GM23248 (cell line): ENCODE data around the gene AK1.

Experiments used
- EZH2 ChIP-seq: fragments of 200-600 bp; sonication (generic); IDR thresholded peaks from 2 replicates; pipeline ENCODE4 v1.6.1; 2018; ENCODE audit warnings: antibody characterized with exemption, mild to moderate bottlenecking; ENCODE audit not compliant: insufficient read depth, poor library complexity, severe bottlenecking
- EZH2phosphoT487 ChIP-seq: fragments of 200-600 bp; sonication (generic); IDR thresholded peaks from 2 replicates; pipeline ENCODE4 v1.6.1; 2018; ENCODE audit warnings: antibody characterized with exemption, moderate library complexity, mild to moderate bottlenecking, low read depth; ENCODE audit not compliant: insufficient read depth

- no peak for TF ChIP-seq EZH2
- no peak for TF ChIP-seq EZH2phosphoT487
These were observed 43.9 kb downstream of the AK1 start for GRCh38 chr9:127833555-127833954.
